Measurements from ENCODE around the gene GGTLC2.
"Not testable (repeated sequence)": the region's sequence is repeated elsewhere in the genome, so short reads cannot be mapped to it uniquely, and the experiment has no call there.

GGTLC2 gene

DNA sequence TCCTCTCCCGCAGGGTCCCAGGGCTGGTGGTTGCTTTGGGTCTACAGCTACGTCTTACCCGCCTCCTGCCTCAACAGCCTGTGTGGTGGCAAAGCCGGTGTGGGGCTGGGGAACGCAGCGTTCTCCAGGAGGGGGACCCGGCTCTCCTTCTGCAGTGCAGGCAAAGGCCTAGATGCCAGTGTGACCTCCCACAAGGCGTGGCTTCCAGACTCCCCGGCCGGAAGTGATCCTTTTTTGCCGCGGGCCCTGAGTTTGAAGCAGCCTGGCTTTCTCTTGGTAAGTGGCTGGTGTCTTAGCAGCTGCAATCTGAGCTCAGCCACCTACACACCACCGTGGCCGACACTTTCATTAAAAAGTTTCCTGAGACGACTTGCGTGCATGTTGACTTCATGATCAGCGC, 6.1 kb upstream of the GGTLC2 start:
- H3K4me1 ChIP-seq (ENCODE audit: control insufficient read depth in 1 of 2, insufficient read depth in 1 of 2, low read depth in 1 of 2, low read length in 1 of 2); H3K9me3 ChIP-seq; H3K27me3 ChIP-seq; H3K36me3 ChIP-seq; H3K4me3 ChIP-seq (ENCODE audit: low read depth in 1 of 2, low read length in 1 of 2); H3K27ac ChIP-seq: not testable (repeated sequence)

GRCh38 chr22:22642255-22642654, 2.2 kb upstream of the GGTLC2 start:
- not testable (repeated sequence) for H3K27me3 ChIP-seq; H3K4me3 ChIP-seq (ENCODE audit: low read depth in 1 of 2, low read length in 1 of 2); H3K36me3 ChIP-seq; H3K4me1 ChIP-seq (ENCODE audit: control insufficient read depth in 1 of 2, insufficient read depth in 1 of 2, low read depth in 1 of 2, low read length in 1 of 2); H3K27ac ChIP-seq; H3K9me3 ChIP-seq

GRCh38 chr22:22645969-22646368, 1.6 kb downstream of the GGTLC2 start:
- H3K27ac ChIP-seq; H3K4me1 ChIP-seq (ENCODE audit: control insufficient read depth in 1 of 2, insufficient read depth in 1 of 2, low read depth in 1 of 2, low read length in 1 of 2); H3K36me3 ChIP-seq; H3K4me3 ChIP-seq (ENCODE audit: low read depth in 1 of 2, low read length in 1 of 2); H3K27me3 ChIP-seq; H3K9me3 ChIP-seq: not testable (repeated sequence)

DNA sequence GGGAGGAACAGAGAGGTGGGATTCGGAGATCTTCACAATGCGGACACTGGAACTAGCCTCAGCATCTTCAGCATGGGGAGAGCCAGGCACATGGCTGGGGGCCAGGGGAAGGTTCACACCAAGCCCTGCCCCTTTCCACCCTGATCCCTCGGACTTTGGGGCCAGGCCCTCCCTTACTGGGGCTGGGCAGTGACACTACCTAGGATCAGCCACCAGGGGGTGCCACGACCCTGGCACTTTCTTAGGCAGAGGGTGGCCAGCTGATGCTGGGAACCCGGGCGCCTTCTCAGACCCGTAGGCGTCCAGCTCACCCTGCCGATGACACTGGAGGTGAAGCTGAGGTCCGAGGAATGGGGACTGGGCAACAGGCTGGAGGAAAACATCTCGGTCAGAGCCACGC, 3.5 kb downstream of the GGTLC2 start:
- not testable (repeated sequence) for H3K9me3 ChIP-seq; H3K4me3 ChIP-seq (ENCODE audit: low read depth in 1 of 2, low read length in 1 of 2); H3K4me1 ChIP-seq (ENCODE audit: control insufficient read depth in 1 of 2, insufficient read depth in 1 of 2, low read depth in 1 of 2, low read length in 1 of 2); H3K36me3 ChIP-seq; H3K27me3 ChIP-seq; H3K27ac ChIP-seq

DNA sequence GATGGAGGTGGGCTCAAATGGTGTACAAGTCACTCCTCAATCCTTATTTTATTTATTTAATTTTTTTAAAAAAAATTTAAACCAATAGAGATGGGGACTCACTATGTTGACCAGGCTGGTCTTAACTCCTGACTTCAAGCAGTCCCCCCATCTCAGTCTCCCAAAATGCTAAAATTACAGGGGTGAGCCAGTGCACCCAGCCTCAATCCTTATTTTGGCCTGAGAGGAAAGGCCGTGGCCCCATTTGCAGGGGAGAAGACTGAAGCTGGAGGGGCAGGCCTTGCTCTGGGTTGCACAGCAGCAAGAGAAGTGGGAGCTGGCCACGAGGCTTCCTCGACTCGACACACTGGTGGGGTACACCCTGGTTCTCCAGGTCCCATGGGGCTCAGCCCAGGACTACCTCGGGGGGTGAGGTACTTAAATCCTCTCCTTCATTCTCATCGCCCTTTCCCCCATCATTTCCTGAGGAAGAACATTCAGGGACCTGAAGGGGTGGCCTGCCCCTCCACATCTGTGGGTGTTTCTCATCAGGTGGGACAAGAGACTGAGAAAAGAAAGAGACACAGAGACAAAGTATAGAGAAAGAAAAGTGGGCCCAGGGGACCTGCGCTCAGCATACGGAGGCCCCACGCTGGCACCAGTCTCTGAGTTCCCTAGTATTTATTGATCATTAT, 4.6 kb downstream of the GGTLC2 start:
- not testable (repeated sequence) for H3K4me1 ChIP-seq (ENCODE audit: control insufficient read depth in 1 of 2, insufficient read depth in 1 of 2, low read depth in 1 of 2, low read length in 1 of 2); H3K9me3 ChIP-seq; H3K36me3 ChIP-seq; H3K4me3 ChIP-seq (ENCODE audit: low read depth in 1 of 2, low read length in 1 of 2); H3K27me3 ChIP-seq; H3K27ac ChIP-seq

DNA sequence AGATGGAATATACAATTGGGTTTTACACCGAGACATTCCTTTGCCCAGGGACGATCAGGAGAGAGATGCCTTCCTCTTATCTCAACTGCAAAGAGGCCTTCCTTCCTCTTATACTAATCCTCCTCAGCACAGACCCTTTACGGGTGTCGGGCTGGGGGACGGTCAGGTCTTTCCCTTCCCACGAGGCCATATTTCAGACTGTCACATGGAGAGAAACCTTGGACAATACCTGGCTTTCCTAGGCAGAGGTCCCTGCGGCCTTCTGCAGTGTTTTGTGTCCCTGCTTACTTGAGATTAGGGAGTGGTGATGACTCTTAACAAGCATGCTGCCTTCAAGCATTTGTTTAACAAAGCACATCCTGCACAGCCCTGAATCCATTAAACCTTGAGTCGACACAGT, 5.3 kb downstream of the GGTLC2 start:
- not testable (repeated sequence) for H3K27me3 ChIP-seq; H3K27ac ChIP-seq; H3K4me1 ChIP-seq (ENCODE audit: control insufficient read depth in 1 of 2, insufficient read depth in 1 of 2, low read depth in 1 of 2, low read length in 1 of 2); H3K9me3 ChIP-seq; H3K4me3 ChIP-seq (ENCODE audit: low read depth in 1 of 2, low read length in 1 of 2); H3K36me3 ChIP-seq

DNA sequence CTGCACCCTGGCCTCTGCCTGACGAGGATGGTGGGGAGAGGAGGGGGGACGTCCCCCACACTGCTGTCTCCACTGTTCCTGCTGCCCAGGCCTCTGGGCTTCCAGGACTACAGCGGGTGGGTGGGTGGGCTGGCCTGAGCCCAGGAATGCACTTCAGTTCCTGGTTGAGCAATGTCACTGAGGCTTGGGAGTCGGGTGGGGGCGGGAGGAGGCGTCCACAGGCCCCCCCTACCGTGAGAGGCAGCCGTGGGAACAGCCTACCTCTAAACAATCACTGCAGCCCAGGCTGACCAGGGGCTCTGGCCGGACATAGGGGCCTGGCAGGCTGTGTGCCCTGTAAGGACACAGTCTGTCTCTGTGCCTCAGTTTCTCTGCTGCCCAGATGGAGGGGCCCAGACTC, 6.0 kb downstream of the GGTLC2 start:
- H3K27ac ChIP-seq; H3K9me3 ChIP-seq; H3K36me3 ChIP-seq; H3K4me3 ChIP-seq (ENCODE audit: low read depth in 1 of 2, low read length in 1 of 2); H3K4me1 ChIP-seq (ENCODE audit: control insufficient read depth in 1 of 2, insufficient read depth in 1 of 2, low read depth in 1 of 2, low read length in 1 of 2); H3K27me3 ChIP-seq: not testable (repeated sequence)

DNA sequence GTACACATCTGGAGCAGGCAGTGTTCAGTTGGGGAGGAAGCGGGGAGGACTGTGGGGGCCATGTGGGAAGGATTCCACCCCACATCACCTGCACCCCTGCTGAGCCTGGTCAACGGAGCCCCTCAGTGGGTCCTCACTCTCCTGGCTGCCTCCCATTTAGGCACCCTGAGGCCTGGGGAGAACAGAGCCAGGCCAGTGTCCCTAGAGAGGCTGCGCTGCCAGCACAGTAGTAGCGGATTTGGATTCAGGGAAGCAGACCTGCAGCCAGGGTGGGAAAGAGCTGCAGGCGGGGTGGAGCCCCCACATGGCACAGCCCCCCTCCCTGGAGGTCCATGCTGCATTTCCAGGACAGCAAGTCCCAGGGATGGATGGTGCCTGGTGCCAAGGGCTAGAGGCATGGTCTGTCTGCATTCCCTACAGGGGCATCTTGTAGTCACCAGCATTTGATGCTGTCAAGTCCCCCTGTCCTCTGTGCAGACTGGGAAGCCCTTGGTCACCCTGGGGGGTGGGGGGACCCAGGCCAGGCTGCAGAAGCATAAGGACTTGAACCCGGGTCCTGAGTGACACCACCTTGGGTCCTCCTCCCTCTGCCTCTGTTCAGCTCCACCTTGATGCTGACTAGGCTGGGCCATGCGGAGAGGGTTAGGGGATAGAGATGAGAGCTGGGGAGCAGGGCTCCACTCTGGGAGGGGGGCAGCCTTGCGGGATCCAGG, 6.5 kb downstream of the GGTLC2 start:
- H3K27ac ChIP-seq, H3K9me3 ChIP-seq: not testable (repeated sequence)

DNA sequence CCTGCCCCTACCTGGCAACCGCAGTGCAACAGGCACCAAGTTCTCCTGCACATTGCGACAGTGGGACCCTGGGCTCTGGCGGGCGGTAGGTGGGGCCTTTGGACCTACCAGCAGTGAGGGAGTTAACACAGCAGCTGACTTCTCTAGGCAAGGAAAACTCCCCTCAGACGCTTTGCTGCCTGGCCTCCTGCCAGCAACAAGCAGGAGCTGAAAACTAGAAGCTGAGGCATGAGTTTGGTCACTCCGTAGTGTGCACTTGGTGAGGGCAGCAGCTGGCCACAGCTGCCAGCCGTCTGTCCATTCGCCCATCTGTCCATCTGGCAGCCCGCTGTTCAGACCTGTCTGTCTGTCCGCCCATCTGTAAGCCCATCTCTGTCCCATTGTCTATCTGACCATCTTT, 7.2 kb downstream of the GGTLC2 start:
- not testable (repeated sequence) for H3K36me3 ChIP-seq; H3K4me1 ChIP-seq (ENCODE audit: control insufficient read depth in 1 of 2, insufficient read depth in 1 of 2, low read depth in 1 of 2, low read length in 1 of 2); H3K27ac ChIP-seq; H3K4me3 ChIP-seq (ENCODE audit: low read depth in 1 of 2, low read length in 1 of 2); H3K9me3 ChIP-seq; H3K27me3 ChIP-seq

More for the DNA sequence above, 6.5 kb downstream of the GGTLC2 start:
- not testable (repeated sequence) for H3K4me3 ChIP-seq (ENCODE audit: low read depth in 1 of 2, low read length in 1 of 2); H3K27me3 ChIP-seq; H3K4me1 ChIP-seq (ENCODE audit: control insufficient read depth in 1 of 2, insufficient read depth in 1 of 2, low read depth in 1 of 2, low read length in 1 of 2); H3K36me3 ChIP-seq

DNA sequence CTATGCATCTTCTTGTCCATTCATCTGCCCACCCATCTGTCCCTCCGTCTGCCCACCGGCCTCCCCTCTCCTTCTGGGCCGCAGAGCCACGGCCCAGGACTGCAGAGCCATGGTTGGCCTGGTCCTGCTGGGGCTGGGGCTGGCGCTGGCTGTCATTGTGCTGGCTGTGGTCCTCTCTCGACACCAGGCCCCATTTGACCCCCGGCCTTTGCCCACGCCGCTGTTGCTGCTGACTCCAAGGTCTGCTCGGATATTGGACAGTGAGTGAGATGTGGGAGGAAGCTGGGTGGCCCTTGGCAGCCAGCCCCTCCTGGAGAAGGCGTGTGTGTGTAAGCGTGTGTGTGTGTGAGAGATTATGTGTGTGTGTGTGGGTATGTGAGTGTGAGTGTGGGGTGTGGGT, 7.7 kb downstream of the GGTLC2 start:
- not testable (repeated sequence) for H3K27ac ChIP-seq; H3K36me3 ChIP-seq; H3K4me1 ChIP-seq (ENCODE audit: control insufficient read depth in 1 of 2, insufficient read depth in 1 of 2, low read depth in 1 of 2, low read length in 1 of 2); H3K9me3 ChIP-seq; H3K4me3 ChIP-seq (ENCODE audit: low read depth in 1 of 2, low read length in 1 of 2); H3K27me3 ChIP-seq

DNA sequence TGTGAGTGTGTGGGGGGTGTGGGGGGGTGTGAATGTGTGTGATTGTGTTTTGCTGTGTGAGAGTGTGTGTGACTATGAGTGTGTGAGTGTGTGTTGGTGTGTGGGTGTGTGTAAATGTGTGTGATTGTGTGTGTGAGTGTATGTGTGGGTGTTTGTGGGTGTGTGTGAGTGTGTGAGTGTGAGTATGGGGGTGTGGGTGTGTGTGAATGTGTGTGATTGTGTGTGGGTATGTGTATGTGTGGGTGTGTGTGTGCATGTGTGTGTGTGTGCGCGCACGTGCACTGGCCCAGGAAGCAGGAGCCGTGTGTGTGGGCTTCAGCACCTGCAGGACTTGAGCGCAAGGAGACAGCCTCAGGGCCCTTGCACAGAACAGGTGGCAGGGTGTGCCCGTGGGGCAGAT, 8.2 kb downstream of the GGTLC2 start:
- H3K4me1 ChIP-seq (ENCODE audit: control insufficient read depth in 1 of 2, insufficient read depth in 1 of 2, low read depth in 1 of 2, low read length in 1 of 2); H3K27ac ChIP-seq; H3K36me3 ChIP-seq; H3K9me3 ChIP-seq; H3K27me3 ChIP-seq; H3K4me3 ChIP-seq (ENCODE audit: low read depth in 1 of 2, low read length in 1 of 2): not testable (repeated sequence)

GRCh38 chr22:22653677-22654381, 9.4 kb downstream of the GGTLC2 start:
- not testable (repeated sequence) for H3K4me1 ChIP-seq (ENCODE audit: control insufficient read depth in 1 of 2, insufficient read depth in 1 of 2, low read depth in 1 of 2, low read length in 1 of 2); H3K27me3 ChIP-seq; H3K9me3 ChIP-seq; H3K27ac ChIP-seq; H3K36me3 ChIP-seq; H3K4me3 ChIP-seq (ENCODE audit: low read depth in 1 of 2, low read length in 1 of 2)

All from neutrophil (primary cell).